Measurements from ENCODE around the gene TMIE.

- no peak for TF ChIP-seq ZNF561 (CRISPR knock-in tag; conservative IDR thresholded peaks at IDR 0.05)
- TF ChIP-seq TAF7 (tag; IDR thresholded peaks at IDR 0.05): no peak
- no peak for TF ChIP-seq SREBF2 (CRISPR knock-in tag; IDR thresholded peaks at IDR 0.05)
- TF ChIP-seq ZFP30 (CRISPR knock-in tag; IDR thresholded peaks at IDR 0.05; ENCODE audit: borderline replicate concordance): no peak
- no peak for TF ChIP-seq ETV6 (IDR thresholded peaks at IDR 0.05; ENCODE audit: borderline replicate concordance in 1 of 2, low read depth in 2 of 2, low read length in 1 of 2)
- no peak for TF ChIP-seq ETV6 (CRISPR knock-in tag; IDR thresholded peaks at IDR 0.05; ENCODE audit: borderline replicate concordance)
- no peak for TF ChIP-seq ELK1 (CRISPR knock-in tag; IDR thresholded peaks at IDR 0.05)
- no peak for TF ChIP-seq USF2 (CRISPR knock-in tag; IDR thresholded peaks at IDR 0.05)
- no peak for TF ChIP-seq TCF7L2 (IDR thresholded peaks at IDR 0.05; ENCODE audit: low read depth, low read length)
These were observed 25.2 kb upstream of the TMIE start for GRCh38 chr3:46675843-46676567.

Measured in K562 (cell line).